Activated T-helper 2 cell treated with anti-CD3 and anti-CD28 coated beads, Interferon-gamma antibody, Interleukin-2, Interleukin-4, amounts not matched to agents 10 μg/mL and 5 μg/mL and 100 μg/mL, durations not matched to agents 14 hours and 24 hours and 36 hours (primary cell): Measurements from ENCODE around the gene FYB1. TPM values are rescaled to one million over a fixed set of nuclear protein-coding genes. Genes with fewer than 3 reads are reported as not detected.

Experiments used
- DNase-seq: peaks from one replicate; pipeline ENCODE4 v3.0.0; 2021; ENCODE audit warnings: low spot score
- H3K27ac Mint-ChIP-seq: one replicate; pipeline ENCODE4 v1.8.0; 2021; ENCODE audit warnings: mixed read lengths
- H3K27me3 Mint-ChIP-seq: one replicate; pipeline ENCODE4 v1.8.0; 2021; ENCODE audit warnings: low read depth, mixed read lengths
- H3K36me3 Mint-ChIP-seq: one replicate; pipeline ENCODE4 v1.8.0; 2021; ENCODE audit warnings: low read depth, mixed read lengths
- H3K4me1 Mint-ChIP-seq: one replicate; pipeline ENCODE4 v1.8.0; 2021; ENCODE audit warnings: low read depth, mixed read lengths
- H3K4me3 Mint-ChIP-seq: one replicate; pipeline ENCODE4 v1.8.0; 2021; ENCODE audit warnings: low read depth, mild to moderate bottlenecking, moderate library complexity, mixed read lengths
- H3K9me3 Mint-ChIP-seq: one replicate; pipeline ENCODE4 v1.8.0; 2021; ENCODE audit warnings: mixed read lengths
- intact Hi-C: fragments of 100-400 bp; cut with micrococcal nuclease; formaldehyde crosslinking; loops from one replicate; pipeline ENCODE4 v1.15.1; 2023
- total RNA-seq: library from RNA; stranded (reverse); gene quantifications from 2 replicates; pipeline ENCODE4 v1.2.3, GENCODE V29; 2022

FYB1 gene
- total RNA-seq, 1 donor from 2014 or later, result 70.7 TPM

- H3K36me3 Mint-ChIP-seq, result peaks cover 50% of the 10 kb centered on the region
- H3K4me3 Mint-ChIP-seq, result no peak overlapping the region
- intact Hi-C loops, result no loop called here
- no peak overlapping the region for H3K27ac Mint-ChIP-seq
- H3K9me3 Mint-ChIP-seq, result peaks cover 16% of the 10 kb centered on the region
- H3K4me1 Mint-ChIP-seq, result peaks cover 30% of the 10 kb centered on the region
- H3K27me3 Mint-ChIP-seq, result no peaks in the 10 kb centered on the region
- DNase-seq, result no peak
Measured at GRCh38 chr5:39064450-39064849, 154.9 kb downstream of the FYB1 start.

DNA sequence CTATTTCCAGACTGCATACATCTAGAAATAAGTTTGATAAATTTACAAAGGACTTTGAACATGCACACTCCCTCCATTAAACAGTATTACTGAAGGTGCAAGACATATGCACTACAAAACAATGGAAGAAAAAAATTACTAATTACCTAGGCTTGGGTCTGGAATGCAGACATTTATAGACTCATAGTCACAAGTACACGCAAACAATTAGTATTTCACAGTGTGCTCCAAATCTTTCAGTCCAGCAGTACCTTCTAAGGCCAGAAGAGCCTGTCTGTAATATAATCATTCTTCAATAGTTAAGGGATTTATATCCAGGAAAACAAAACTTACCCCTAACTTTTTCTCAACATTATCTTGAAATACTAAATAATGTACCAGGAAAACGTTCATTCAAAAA is 156.3 kb downstream of the FYB1 start:
- intact Hi-C loops, result no loop called here
- peaks cover 31% of the 10 kb centered on the region for H3K4me1 Mint-ChIP-seq
- no peak overlapping the region for H3K4me3 Mint-ChIP-seq
- peaks cover 16% of the 10 kb centered on the region for H3K9me3 Mint-ChIP-seq
- DNase-seq, result no peak
- H3K27me3 Mint-ChIP-seq, result no peaks in the 10 kb centered on the region
- H3K36me3 Mint-ChIP-seq, result peaks cover 37% of the 10 kb centered on the region
- H3K27ac Mint-ChIP-seq, result no peak overlapping the region

GRCh38 chr5:39062530-39062929 is 156.8 kb downstream of the FYB1 start:
- peaks cover 12% of the 10 kb centered on the region for H3K9me3 Mint-ChIP-seq
- peaks cover 32% of the 10 kb centered on the region for H3K36me3 Mint-ChIP-seq
- no peaks in the 10 kb centered on the region for H3K27me3 Mint-ChIP-seq
- peaks cover 34% of the 10 kb centered on the region for H3K4me1 Mint-ChIP-seq
- intact Hi-C loops, result no loop called here
- no peak overlapping the region for H3K27ac Mint-ChIP-seq
- DNase-seq, result no peak
- no peak overlapping the region for H3K4me3 Mint-ChIP-seq

GRCh38 chr5:39062104-39062503 is 157.3 kb downstream of the FYB1 start:
- peaks cover 8% of the 10 kb centered on the region for H3K9me3 Mint-ChIP-seq
- no peaks in the 10 kb centered on the region for H3K27me3 Mint-ChIP-seq
- H3K27ac Mint-ChIP-seq, result no peak overlapping the region
- DNase-seq, result no peak
- peaks cover 32% of the 10 kb centered on the region for H3K4me1 Mint-ChIP-seq
- H3K36me3 Mint-ChIP-seq, result peaks cover 28% of the 10 kb centered on the region
- no peak overlapping the region for H3K4me3 Mint-ChIP-seq
- intact Hi-C loops, result no loop called here

GRCh38 chr5:39059064-39059463 is 160.3 kb downstream of the FYB1 start:
- H3K36me3 Mint-ChIP-seq, result peaks cover 12% of the 10 kb centered on the region
- H3K27me3 Mint-ChIP-seq, result no peaks in the 10 kb centered on the region
- DNase-seq, result no peak
- no peak overlapping the region for H3K27ac Mint-ChIP-seq
- H3K9me3 Mint-ChIP-seq, result no peaks in the 10 kb centered on the region
- intact Hi-C loops, result no loop called here
- no peak overlapping the region for H3K4me3 Mint-ChIP-seq
- H3K4me1 Mint-ChIP-seq, result peaks cover 29% of the 10 kb centered on the region

GRCh38 chr5:39058178-39058921 is 161.0 kb downstream of the FYB1 start:
- H3K4me1 Mint-ChIP-seq, result peaks cover 27% of the 10 kb centered on the region
- intact Hi-C loops, result no loop called here
- peaks cover 12% of the 10 kb centered on the region for H3K36me3 Mint-ChIP-seq
- peak overlapping the region; percentile 9 for H3K27ac Mint-ChIP-seq
- no peaks in the 10 kb centered on the region for H3K27me3 Mint-ChIP-seq
- no peaks in the 10 kb centered on the region for H3K9me3 Mint-ChIP-seq
- DNase-seq, result no peak
- H3K4me3 Mint-ChIP-seq, result peak overlapping the region; percentile 73

DNA sequence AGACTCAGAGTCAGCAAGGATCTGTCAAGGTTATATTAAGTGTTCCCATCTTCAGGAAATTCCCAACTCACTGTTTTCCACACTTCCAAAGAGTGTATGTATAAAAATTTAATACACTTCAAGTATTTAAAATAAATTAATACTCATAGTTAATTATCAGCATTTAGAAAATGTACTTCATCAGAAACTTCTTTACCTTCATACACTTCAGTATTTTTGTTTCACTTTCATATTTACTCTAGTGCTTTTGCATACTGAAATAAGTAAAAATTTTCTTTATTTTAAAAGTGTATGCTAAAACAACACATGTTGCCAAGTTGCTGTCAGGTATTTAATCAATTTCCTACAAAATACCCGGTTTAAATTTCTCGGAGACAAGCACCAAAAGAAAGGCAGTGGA is 161.6 kb downstream of the FYB1 start:
- Mint-ChIP-seq H3K4me3 (peak overlapping the region; percentile 73), H3K9me3 (no peaks in the 10 kb centered on the region), H3K36me3 (peaks cover 12% of the 10 kb centered on the region), H3K27me3 (no peaks in the 10 kb centered on the region), H3K4me1 (peaks cover 23% of the 10 kb centered on the region), H3K27ac (no peak overlapping the region)
- intact Hi-C loops, result no loop called here
- DNase-seq, result no peak

- peaks cover 9% of the 10 kb centered on the region for H3K36me3 Mint-ChIP-seq
- H3K9me3 Mint-ChIP-seq, result no peaks in the 10 kb centered on the region
- no peaks in the 10 kb centered on the region for H3K27me3 Mint-ChIP-seq
- no peak overlapping the region for H3K4me3 Mint-ChIP-seq
- no peak overlapping the region for H3K27ac Mint-ChIP-seq
- intact Hi-C loops, result no loop called here
- no peak for DNase-seq
- peaks cover 19% of the 10 kb centered on the region for H3K4me1 Mint-ChIP-seq
Measured at GRCh38 chr5:39055768-39056398, 163.5 kb downstream of the FYB1 start.

Other genes starting within 250 kb of the FYB1 start
- 28.2 and 29.8 TPM in 2 replicates for gene RICTOR, start 145.2 kb downstream of the FYB1 start, total RNA-seq
- not detected in 2 replicates for gene C9, start 144.9 kb upstream of the FYB1 start, total RNA-seq
- gene DAB2, start 205.4 kb upstream of the FYB1 start, total RNA-seq, result not detected in 2 replicates